GM12892 (cell line): ENCODE measurements around the gene RFTN1.

Experiments used
- POLR2A ChIP-seq: IDR thresholded peaks from 2 replicates; pipeline ENCODE4 v1.6.1; 2011; ENCODE audit warnings: low read depth, low read length, control low read depth
- TAF1 ChIP-seq: IDR thresholded peaks from 2 replicates; pipeline ENCODE4 v1.6.1; 2011; ENCODE audit warnings: low read depth, mild to moderate bottlenecking, control low read depth, low read length, borderline replicate concordance

DNA sequence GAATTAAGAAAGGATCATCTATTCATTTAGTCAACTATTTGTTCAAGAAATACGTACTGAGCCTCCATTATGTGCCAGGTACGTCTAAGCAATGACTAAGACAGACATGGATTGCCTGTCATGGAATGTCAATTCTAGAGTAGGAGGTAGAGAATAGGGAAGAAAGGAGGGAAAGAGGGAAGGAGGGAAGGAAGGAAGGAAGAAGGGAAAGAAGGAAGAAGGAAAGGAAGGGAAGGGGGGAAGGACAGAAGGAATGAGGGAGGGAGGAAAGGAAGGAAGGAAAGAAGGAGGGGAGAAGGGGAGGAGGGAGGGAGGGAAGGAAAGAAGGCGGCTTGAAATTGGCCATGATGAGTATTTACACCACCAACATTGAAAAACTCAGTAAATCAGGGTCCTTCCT, 39.3 kb upstream of the RFTN1 start:
- TF ChIP-seq TAF1 (no peak), POLR2A (no peak)
